ENCODE data around the gene TRRAP.
"Not testable (repeated sequence)": the region's sequence is repeated elsewhere in the genome, so short reads cannot be mapped to it uniquely, and the experiment has no call there.

TRRAP gene

DNA sequence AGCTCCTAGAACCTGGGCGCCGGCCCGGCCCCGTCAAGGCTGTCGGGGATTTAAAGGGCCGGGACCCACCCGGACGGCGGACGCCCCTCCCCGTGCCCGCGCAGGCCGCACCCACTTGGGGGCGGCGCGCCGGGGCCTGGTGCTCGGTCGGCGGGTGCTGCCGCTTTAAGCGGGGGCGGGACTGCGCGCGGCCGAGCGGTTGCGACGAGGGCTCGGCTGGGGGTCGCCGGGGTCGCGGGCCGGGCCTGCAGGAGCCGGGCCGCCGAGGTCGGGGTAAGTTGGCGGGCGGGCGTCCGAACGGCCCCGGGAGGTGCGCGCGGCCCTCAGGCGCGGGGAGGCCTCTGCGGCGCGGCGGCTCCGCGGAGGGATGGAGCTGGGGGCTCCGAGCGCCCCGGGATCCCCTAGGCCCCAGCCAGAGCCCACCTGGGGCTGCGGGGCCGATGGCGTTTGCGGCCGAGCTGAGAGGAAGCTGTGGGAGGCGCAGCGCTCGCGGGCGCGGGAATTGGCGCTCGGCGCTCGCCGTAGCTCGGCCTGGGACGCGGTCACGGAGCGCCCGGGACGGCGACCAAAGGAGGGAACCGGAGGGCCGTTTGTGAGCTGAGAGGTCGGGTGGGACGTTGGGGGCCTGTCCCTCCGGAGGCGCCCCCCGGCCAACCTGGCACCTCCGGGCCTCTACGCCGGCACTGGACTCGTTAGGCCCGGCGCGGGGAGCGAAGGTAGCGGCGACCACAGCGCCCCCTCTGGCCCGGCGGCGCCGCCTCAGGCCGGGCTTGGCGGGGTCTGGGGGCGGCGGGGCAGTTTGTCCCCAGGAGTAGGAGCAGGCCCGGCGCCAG lies at the start of gene TRRAP:
Gene TRRAP (plus strand): TSS at position 168 of the 833 bp plus-strand sequence. CDS start 2,619 bp downstream, outside the sequence.
- DNase-seq (ENCODE audit: low read depth): peak; percentile 73

DNA sequence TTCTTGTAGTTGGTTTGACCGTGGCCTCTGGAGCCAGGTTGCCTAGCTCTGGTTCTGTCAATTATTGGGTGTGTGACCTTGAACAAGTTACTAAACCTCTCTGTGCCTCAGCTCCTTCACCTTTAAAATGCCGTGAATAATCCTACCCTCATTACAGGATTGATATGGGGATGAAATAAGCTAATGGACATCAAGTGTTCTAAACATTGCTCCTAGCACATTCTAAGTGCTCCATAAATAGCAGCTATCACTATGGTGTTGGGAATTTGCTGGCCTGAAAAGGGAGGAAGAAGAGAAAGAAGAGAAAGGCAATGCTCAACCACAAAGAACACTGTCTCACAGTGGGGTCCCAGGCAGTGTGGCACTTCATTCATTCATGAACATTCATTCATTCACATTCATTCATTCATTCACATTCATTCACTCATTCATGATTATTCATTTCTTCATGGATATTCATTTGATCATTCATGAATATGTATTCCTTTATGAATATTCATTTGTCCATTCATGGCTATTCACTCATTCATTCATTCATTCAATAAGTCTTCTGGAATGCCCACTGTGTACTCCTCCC lies 47.3 kb upstream of the TRRAP start:
- no peak for DNase-seq (ENCODE audit: low read depth)

DNA sequence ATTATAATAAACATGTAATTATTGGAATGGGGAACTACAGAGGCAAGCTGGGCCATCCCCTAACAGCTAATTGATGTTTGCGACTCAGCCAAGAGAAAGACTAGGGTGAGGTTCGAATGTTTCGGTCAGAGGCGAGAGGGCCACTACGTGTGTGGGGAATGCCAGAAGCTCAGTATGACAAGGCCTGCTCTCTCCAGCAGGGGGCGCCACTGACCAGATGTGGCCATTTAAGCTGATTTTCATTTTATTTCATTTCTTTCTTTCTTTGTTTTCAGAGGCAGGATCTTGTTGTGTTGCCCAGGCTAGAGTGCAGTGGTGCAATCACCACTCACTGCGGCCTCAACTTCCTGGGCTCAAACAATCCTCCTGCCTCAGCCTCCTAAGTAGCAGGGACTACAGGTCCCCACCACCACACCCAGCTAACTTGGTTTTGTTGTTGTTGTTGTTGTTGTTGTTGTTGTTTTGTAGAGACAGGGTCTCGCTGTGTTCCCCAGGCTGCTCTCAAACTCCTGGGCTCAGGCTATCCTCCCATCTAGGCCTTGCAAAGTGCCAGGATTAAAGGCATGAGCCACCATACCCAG lies 46.6 kb upstream of the TRRAP start:
- DNase-seq (ENCODE audit: low read depth): peak; percentile 9

GRCh38 chr7:98833022-98833421 lies 45.3 kb upstream of the TRRAP start:
- DNase-seq (ENCODE audit: low read depth): no peak

GRCh38 chr7:98834949-98835348 lies 43.4 kb upstream of the TRRAP start:
- DNase-seq (ENCODE audit: low read depth): no peak

- no peak for DNase-seq (ENCODE audit: low read depth)
Observed at GRCh38 chr7:98836811-98837629, 41.3 kb upstream of the TRRAP start.

DNA sequence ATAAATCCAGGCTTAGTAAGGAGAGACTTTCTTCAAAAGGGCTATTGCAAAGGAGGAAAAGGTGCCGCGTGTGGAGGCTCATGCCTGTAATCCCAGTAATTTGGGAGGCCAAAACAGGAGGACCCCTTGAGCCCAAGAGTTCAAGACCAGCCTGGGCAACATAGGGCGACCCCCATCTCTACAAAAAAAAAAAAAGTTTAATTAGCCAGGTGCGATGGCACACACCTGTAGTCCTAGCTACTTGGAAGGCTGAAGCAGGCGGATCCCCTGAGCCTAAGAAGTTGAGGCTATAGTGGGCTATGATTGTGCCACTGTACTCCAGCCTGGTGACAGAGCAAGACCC lies 40.7 kb upstream of the TRRAP start:
- DNase-seq (ENCODE audit: low read depth): no peak

GRCh38 chr7:98840096-98840495 lies 38.2 kb upstream of the TRRAP start:
- no peak for DNase-seq (ENCODE audit: low read depth)

DNA sequence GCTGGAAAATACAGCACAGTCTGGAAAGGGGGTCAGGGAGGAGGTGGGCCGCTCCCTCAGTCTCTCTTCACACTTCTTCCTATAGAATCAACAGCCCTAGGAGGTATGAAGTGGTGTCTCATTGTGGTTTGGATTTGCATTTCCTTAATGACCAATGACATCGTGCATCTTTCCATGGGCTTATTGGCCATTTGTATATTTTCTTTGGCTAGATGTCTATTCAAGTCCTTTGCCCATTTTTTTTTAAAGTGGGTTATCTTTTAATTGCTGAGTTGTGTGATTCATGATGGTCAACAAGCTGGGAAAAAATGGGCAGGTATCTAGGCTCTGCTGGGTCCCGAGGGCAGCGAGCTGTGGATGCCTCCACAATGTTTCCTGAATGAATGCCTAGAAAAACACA lies 37.6 kb upstream of the TRRAP start:
- DNase-seq (ENCODE audit: low read depth): no peak

DNA sequence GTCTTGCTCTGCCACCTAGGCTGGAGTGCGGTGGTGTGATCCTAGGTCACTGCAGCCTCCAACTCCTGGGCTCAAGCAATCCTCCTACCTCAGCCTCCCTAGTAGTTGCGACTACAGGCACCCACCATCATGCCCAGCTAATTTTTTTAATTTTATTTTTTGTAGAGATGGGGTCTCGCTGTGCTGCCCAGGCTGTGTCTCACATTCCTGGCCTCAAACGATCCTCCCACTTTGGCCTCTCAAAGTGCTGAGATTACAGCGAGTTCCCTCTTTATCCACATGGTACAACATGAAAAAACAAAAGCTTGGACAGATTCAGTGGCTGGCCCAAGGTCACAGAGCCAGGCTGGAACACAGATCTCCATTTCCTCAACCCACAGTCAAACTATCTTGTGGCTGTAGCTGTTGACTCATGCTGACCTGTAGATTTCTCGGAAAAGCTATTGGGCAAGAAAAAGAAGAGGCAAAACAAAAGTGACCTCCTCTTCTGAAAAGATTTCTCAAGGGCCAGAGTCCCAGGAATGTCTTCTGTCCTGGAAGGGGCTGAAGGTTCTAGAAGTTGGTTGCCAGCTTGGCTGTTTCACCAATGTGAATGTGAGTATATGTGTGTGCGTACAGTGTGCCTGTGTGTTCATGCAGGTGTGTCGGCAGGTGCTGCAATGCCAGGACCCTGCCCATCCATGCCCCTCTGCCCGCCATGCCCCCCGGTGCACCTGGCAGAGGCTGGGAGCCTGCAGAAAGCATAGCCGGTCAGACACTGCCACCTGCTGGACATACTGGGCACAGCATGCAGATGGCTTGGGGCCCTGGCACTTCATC lies 36.9 kb upstream of the TRRAP start:
- peak; percentile 48 for DNase-seq (ENCODE audit: low read depth)

DNA sequence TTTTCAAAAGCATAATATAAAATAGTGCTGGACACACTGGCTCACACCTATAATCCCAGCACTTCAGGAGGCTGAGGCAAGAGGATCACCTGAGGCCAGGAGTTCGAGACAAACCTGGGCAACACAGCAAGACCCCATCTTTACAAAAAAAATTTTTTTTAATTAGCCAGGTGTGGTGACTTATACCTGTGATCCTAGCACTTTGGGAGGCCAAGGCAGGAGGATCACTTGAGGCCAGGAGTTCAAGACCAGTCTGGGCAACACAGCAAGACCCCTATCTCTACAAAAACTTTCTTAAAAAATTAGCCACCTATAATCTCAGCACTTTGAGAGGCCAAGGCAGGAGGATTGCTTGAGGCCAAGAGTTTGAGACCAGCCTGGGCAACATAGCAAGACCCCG lies 35.8 kb upstream of the TRRAP start:
- not testable (repeated sequence) for DNase-seq (ENCODE audit: low read depth)

GRCh38 chr7:98848918-98849317 lies 29.4 kb upstream of the TRRAP start:
- DNase-seq (ENCODE audit: low read depth): no peak

- no peak for DNase-seq (ENCODE audit: low read depth)
Observed at GRCh38 chr7:98852826-98853225, 25.5 kb upstream of the TRRAP start.

GRCh38 chr7:98855610-98856422 lies 22.5 kb upstream of the TRRAP start:
- DNase-seq (ENCODE audit: low read depth): no peak

DNA sequence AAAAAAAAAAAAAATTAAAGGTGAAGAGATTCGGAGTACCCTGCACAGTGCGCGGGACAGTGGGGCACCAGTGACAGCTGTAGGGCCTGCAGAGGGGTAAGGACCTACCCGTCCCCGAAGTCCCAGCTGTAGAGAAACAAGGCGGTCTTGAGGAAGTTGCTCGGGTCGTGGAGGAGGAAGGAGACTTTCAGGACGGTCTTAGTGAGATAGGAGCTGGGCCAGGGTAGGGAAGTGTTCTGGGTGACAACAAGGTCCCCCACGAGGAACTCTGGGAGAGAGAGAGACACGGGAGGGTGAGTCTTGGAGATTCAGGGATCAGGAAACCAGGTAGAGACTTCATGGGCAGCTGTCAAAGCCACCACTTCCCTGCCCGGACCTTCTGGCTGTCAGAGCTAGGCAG lies 18.3 kb upstream of the TRRAP start:
- no peak for DNase-seq (ENCODE audit: low read depth)

DNA sequence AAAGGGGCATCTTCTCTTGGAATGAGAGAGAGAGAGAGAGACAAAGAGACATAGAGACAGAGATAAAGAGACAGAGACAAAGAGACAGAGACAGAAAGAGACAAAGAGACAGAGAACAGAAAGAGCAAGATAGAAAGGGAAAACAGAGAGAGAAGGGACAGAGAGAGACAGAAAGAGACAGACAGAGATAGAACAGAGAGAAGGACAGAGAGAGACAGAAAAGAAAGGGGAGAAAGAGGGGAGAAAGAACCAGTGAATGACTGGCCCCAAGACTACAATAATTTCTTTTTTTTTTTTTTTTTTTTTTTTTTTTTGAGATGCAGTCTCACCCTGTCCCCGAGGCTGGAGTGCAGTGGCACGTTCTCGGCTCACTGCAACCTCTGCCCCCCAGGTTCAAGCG lies 16.1 kb upstream of the TRRAP start:
- DNase-seq (ENCODE audit: low read depth): no peak

DNA sequence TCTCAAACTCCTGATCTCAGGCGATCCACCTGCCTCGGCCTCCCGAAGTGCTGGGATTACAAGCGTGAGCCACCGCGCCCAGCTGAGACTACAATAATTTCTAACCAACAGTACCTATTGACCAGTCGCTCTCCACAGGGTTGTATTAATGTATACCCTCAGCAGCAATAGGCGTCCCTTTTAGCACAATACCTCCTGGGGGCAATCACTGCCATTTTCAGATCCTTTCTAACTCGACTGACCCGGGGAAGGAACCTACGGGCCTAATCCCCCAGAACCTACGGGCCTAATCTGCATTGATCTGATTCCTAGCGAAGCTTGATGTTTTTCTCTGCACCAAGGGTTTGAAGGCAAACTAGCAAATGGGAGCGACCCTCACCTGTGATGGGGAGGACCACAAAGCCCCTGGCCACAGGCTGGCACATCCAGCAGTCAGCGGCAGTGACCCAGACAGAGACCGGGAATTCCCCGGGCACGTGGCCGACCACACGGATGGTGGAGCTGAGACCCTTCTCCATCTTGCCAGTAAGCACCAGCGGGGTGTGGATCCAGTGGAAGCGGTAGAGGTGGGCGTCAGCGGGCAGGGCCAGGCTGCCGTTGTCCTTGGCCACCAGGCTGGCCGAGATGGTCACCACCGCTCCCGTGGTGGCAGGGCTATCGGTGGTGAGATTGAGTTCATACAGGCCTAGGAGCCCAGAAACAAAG lies 15.5 kb upstream of the TRRAP start:
- DNase-seq (ENCODE audit: low read depth): no peak

- DNase-seq (ENCODE audit: low read depth): no peak
Observed at GRCh38 chr7:98863601-98864000, 14.7 kb upstream of the TRRAP start.

DNA sequence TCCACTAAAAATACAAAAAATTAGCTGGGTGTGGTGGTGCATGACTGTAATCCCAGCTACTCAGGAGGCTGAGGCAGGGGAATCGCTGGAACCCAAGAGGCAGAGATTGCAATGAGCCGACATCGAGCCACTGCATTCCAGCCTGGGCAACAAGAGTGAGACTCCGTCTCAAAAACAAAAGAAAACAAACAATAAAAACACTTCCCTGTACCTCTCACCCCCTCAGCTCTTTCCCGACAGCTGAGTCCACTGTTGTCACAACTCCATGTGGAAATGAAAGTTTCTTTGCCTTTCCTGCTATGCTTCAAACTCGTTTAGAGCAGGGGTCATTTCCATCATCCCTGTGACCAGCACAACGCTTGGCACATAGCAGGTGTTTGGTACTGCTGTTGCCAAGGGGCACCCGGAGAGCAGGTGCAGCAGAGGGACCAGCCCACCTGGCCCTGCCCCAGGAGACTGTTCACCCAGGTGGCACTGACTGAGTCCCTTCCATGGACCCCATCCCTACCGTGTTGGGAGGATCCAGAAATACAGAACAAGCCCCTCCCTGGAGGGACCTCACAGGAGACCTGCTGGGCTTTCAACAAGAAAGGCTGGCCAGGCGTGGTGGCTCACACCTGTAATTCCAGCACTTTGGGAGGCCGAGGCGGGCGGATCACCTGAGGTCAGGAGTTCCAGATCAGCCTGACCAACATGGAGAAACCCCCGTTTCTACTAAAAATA lies 13.4 kb upstream of the TRRAP start:
- DNase-seq (ENCODE audit: low read depth): no peak

DNA sequence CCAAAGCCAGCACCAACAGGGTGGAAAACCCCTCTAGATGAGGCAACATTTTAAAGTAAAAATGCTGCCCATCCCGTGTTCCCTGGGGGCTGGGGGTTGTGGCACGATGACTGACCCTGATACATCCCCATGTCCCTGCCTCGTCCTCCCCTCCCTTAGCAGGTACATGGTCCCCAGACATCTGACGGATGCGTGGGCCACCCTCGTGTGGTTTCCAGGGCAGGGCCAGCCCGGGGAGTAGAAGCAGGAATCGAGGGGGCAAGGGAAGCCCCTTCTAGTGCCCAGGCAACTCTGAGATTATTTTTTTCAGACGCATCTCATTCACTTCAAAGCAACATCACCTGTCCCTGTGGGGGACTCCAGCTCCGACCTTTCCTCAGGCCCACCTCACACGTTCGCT lies 12.0 kb upstream of the TRRAP start:
- no peak for DNase-seq (ENCODE audit: low read depth)
